SU-DHL-6 (cell line): ENCODE results near the gene SNRNP200.

ENCODE experiments used
- H2AFZ ChIP-seq: fragments of 200-600 bp; sonication (generic); 2 replicates; pipeline ENCODE4 v1.6.1; 2014; ENCODE audit warnings: low read depth, mild to moderate bottlenecking, moderate library complexity, mixed read lengths, antibody characterized with exemption, low read length; ENCODE audit not compliant: severe bottlenecking
- H3F3A ChIP-seq: fragments of 200-600 bp; shearing (Covaris generic); 2 replicates; pipeline ENCODE4 v1.6.0; 2016; ENCODE audit warnings: antibody characterized with exemption, mild to moderate bottlenecking; ENCODE audit not compliant: insufficient read depth
- H3K27ac ChIP-seq: fragments of 200-600 bp; sonication (generic); 2 replicates; pipeline ENCODE4 v1.5.1; 2016; ENCODE audit warnings: low read depth, mild to moderate bottlenecking, low read length, moderate library complexity, mixed read lengths
- H3K27me3 ChIP-seq: fragments of 200-600 bp; sonication (generic), shearing (Covaris generic); 2 replicates; pipeline ENCODE4 v1.6.0; 2014; ENCODE audit warnings: mild to moderate bottlenecking, low read length
- H3K36me3 ChIP-seq: fragments of 200-600 bp; sonication (generic); 2 replicates; pipeline ENCODE4 v1.6.1; 2014; ENCODE audit warnings: mild to moderate bottlenecking, low read length, mixed read lengths
- H3K4me2 ChIP-seq: fragments of 300-600, 200-600 bp; shearing (Covaris generic), sonication (generic); 2 replicates; pipeline ENCODE4 v1.6.0; 2014; ENCODE audit warnings: low read length, low read depth, mild to moderate bottlenecking; ENCODE audit not compliant: poor library complexity, severe bottlenecking
- H3K4me3 ChIP-seq: fragments of 200-600 bp; sonication (generic); 2 replicates; pipeline ENCODE4 v1.5.1; 2014; ENCODE audit warnings: antibody characterized with exemption, low read length, mild to moderate bottlenecking, mixed read lengths; ENCODE audit not compliant: insufficient read depth, poor library complexity, severe bottlenecking
- H3K79me2 ChIP-seq: fragments of 200-600 bp; sonication (generic); 2 replicates; pipeline ENCODE4 v1.6.1; 2014; ENCODE audit warnings: mild to moderate bottlenecking, low read length, moderate library complexity; ENCODE audit not compliant: insufficient read depth
- H3K9ac ChIP-seq: fragments of 200-600 bp; sonication (generic); 2 replicates; pipeline ENCODE4 v1.7.0; 2014; ENCODE audit warnings: mild to moderate bottlenecking, low read length
- H3K9me2 ChIP-seq: fragments of 200-600 bp; sonication (generic); replicated peaks from 2 replicates; pipeline ENCODE4 v1.6.1; 2014; ENCODE audit warnings: low read length; ENCODE audit not compliant: insufficient read depth
- H3K9me3 ChIP-seq: fragments of 200-600 bp; sonication (generic); 2 replicates; pipeline ENCODE4 v1.6.1; 2014; ENCODE audit warnings: low read length, mixed read lengths; ENCODE audit not compliant: insufficient read depth
- H4K20me1 ChIP-seq: fragments of 200-600 bp; sonication (generic); 2 replicates; pipeline ENCODE4 v1.6.1; 2014; ENCODE audit warnings: low read depth, mild to moderate bottlenecking, antibody characterized with exemption, low read length, moderate library complexity, mixed read lengths
- EZH2phosphoT487 ChIP-seq: fragments of 200-600 bp; sonication (generic), shearing (Covaris generic); conservative IDR thresholded peaks from 2 replicates; pipeline ENCODE4 v1.6.1; 2018; ENCODE audit warnings: mild to moderate bottlenecking, antibody characterized with exemption, low read length, moderate library complexity, mixed read lengths
- TF ChIP-seq, protein P1 (sequence below): fragments of 200-600 bp; sonication (generic); IDR thresholded peaks from one replicate; pipeline ENCODE4 v1.5.1; 2017; ENCODE audit warnings: antibody characterized with exemption, mild to moderate bottlenecking, low read length, moderate library complexity; ENCODE audit not compliant: insufficient read depth, poor library complexity, severe bottlenecking

The SNRNP200 gene

GRCh38 chr2:96250188-96250587 is 55.2 kb downstream of the SNRNP200 start:
- H3K27me3 ChIP-seq: no peaks in the 10 kb centered on the region
- H3K9ac ChIP-seq: no peak overlapping the region
- H3K4me3 ChIP-seq: no peak overlapping the region
- no peak overlapping the region for H3K4me2 ChIP-seq
- TF ChIP-seq, protein P1, sequence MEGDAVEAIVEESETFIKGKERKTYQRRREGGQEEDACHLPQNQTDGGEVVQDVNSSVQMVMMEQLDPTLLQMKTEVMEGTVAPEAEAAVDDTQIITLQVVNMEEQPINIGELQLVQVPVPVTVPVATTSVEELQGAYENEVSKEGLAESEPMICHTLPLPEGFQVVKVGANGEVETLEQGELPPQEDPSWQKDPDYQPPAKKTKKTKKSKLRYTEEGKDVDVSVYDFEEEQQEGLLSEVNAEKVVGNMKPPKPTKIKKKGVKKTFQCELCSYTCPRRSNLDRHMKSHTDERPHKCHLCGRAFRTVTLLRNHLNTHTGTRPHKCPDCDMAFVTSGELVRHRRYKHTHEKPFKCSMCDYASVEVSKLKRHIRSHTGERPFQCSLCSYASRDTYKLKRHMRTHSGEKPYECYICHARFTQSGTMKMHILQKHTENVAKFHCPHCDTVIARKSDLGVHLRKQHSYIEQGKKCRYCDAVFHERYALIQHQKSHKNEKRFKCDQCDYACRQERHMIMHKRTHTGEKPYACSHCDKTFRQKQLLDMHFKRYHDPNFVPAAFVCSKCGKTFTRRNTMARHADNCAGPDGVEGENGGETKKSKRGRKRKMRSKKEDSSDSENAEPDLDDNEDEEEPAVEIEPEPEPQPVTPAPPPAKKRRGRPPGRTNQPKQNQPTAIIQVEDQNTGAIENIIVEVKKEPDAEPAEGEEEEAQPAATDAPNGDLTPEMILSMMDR: no peak
- TF ChIP-seq EZH2phosphoT487: no peak
- H3K9me3 ChIP-seq: no peaks in the 10 kb centered on the region
- no peaks in the 10 kb centered on the region for H4K20me1 ChIP-seq
- H3K36me3 ChIP-seq: 0 out of 2 replicates have a peak, but pooled peaks cover 2% of the 10 kb centered on the region
- H3K27ac ChIP-seq: no peak overlapping the region
- H3K9me2 ChIP-seq: no peaks in the 10 kb centered on the region
- no peaks in the 10 kb centered on the region for H3K79me2 ChIP-seq
- H3F3A ChIP-seq: no peaks in the 10 kb centered on the region
- no peak overlapping the region for H2AFZ ChIP-seq

DNA sequence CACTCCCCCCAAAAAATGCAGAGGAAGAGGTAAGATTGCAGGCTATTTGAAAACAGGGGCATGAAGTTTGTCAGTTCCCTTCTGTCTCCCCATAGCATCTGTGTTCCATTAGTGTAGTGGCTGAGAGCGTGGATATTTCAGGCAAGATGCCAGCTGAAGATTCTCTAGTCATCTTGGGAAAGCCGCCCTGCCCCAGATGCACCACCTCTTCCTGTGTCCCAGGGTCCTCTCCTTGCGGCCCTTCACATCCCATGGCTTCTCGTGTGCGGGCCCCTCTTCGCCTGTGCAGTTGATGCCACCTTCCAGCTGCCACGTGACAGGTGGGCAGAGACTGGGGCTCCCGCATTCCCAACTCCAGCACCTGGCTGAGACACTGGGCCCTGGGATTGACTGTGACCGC is 55.7 kb downstream of the SNRNP200 start:
- Histone ChIP-seq H3K79me2 (no peaks in the 10 kb centered on the region), H3K27ac (no peak overlapping the region), H3K36me3 (0 out of 2 replicates have a peak, but pooled peaks cover 2% of the 10 kb centered on the region), H3K9ac (no peak overlapping the region), H3K9me2 (no peaks in the 10 kb centered on the region), H4K20me1 (no peaks in the 10 kb centered on the region), H3K9me3 (no peaks in the 10 kb centered on the region), H3K27me3 (no peaks in the 10 kb centered on the region), H3F3A (no peaks in the 10 kb centered on the region), H3K4me3 (no peak overlapping the region), H2AFZ (no peak overlapping the region), H3K4me2 (no peak overlapping the region)
- no peak for TF ChIP-seq EZH2phosphoT487
- TF ChIP-seq, protein P1: no peak

DNA sequence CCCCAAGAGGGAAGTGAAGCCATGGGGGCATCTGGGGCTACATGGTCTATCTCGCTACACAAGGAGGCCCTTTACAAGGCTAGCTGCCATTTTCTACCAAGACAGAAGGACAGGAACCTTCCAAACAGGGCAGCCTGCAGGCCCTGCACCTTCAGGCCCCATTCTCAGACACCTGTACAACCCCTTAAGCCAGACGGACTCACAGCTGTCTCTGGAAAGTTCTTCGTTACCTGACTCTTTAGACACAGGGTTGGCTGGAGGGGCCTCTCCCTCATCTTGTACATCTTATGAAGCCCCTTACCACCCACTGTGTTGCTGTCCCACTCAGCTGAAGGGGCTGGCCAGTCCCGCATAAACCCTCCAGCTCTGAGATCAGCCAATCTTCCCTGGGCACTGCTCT is 56.7 kb downstream of the SNRNP200 start:
- no peak overlapping the region for H3K9ac ChIP-seq
- no peaks in the 10 kb centered on the region for H3K9me2 ChIP-seq
- H3K4me2 ChIP-seq: no peak overlapping the region
- TF ChIP-seq, protein P1: no peak
- no peaks in the 10 kb centered on the region for H4K20me1 ChIP-seq
- no peak overlapping the region for H2AFZ ChIP-seq
- no peak overlapping the region for H3K4me3 ChIP-seq
- H3K27ac ChIP-seq: no peak overlapping the region
- no peaks in the 10 kb centered on the region for H3K79me2 ChIP-seq
- no peaks in the 10 kb centered on the region for H3K27me3 ChIP-seq
- H3F3A ChIP-seq: no peaks in the 10 kb centered on the region
- 0 out of 2 replicates have a peak, but pooled peaks cover 1% of the 10 kb centered on the region for H3K36me3 ChIP-seq
- H3K9me3 ChIP-seq: no peaks in the 10 kb centered on the region

DNA sequence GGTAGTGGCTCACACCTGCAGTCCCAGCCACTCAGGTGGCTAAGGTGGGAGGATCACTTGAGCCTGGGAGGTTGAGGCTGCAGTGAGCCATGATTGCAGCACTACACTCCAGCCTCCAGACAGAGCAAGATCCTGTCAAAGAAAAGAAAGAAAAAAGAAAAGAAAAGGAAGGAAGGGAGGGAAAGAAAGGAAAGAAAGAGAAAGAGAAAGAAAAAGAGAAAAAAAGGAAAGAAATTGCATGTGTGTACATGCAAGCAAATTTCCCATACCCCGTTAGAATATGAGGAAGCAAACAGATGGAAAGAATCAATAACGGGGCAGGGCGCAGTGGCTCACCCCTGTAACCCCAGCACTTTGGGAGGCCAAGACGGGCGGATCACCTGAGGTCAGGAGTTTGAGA is 57.5 kb downstream of the SNRNP200 start:
- TF ChIP-seq, protein P1: no peak
- TF ChIP-seq EZH2phosphoT487: no peak
- no peaks in the 10 kb centered on the region for H3K9me2 ChIP-seq
- no peaks in the 10 kb centered on the region for H3F3A ChIP-seq
- no peak overlapping the region for H3K27ac ChIP-seq
- no peak overlapping the region for H3K9ac ChIP-seq
- no peaks in the 10 kb centered on the region for H3K27me3 ChIP-seq
- H2AFZ ChIP-seq: no peak overlapping the region
- no peaks in the 10 kb centered on the region for H4K20me1 ChIP-seq
- no peaks in the 10 kb centered on the region for H3K9me3 ChIP-seq
- H3K4me2 ChIP-seq: no peak overlapping the region
- no peaks in the 10 kb centered on the region for H3K36me3 ChIP-seq
- H3K79me2 ChIP-seq: no peaks in the 10 kb centered on the region
- no peak overlapping the region for H3K4me3 ChIP-seq
